ENCODE data around the gene DAZL. TPM values are rescaled to one million over a fixed set of nuclear protein-coding genes. Genes with fewer than 3 reads are reported as not detected.

The DAZL gene
- total RNA-seq, 1 donor from 2014 or later: not detected

- H3K9me3 ChIP-seq (ENCODE audit: control insufficient read depth in 3 of 3, low read length in 3 of 3): peaks cover 0 to under 1% (median 0%) of the 10 kb centered on the region in 3 donors
- no peaks in the 10 kb centered on the region for H3K27me3 ChIP-seq (ENCODE audit: control insufficient read depth in 3 of 3, insufficient read depth in 3 of 3, low read length in 3 of 3)
- H3K9ac ChIP-seq (ENCODE audit: low read depth in 1 of 3, low read length in 3 of 3): no peak overlapping the region
- H3K4me3 ChIP-seq (ENCODE audit: low read length in 3 of 3): no peak overlapping the region
- no peaks in the 10 kb centered on the region for H3K4me1 ChIP-seq (ENCODE audit: control insufficient read depth in 3 of 3, insufficient read depth in 3 of 3, low read length in 3 of 3)
- no peak overlapping the region for H3K27ac ChIP-seq (ENCODE audit: low read depth, low read length)
- no peaks in the 10 kb centered on the region for H3K36me3 ChIP-seq (ENCODE audit: control insufficient read depth in 3 of 3, insufficient read depth in 3 of 3, low read length in 3 of 3)
These were observed 36.7 kb downstream of the DAZL start for GRCh38 chr3:16568532-16568931.

- Histone ChIP-seq H3K4me3 (ENCODE audit: low read length in 3 of 3) (no peak overlapping the region), H3K9me3 (ENCODE audit: control insufficient read depth in 3 of 3, low read length in 3 of 3) (peaks cover 0 to 4% (median 0%) of the 10 kb centered on the region in 3 donors), H3K27me3 (ENCODE audit: control insufficient read depth in 3 of 3, insufficient read depth in 3 of 3, low read length in 3 of 3) (no peaks in the 10 kb centered on the region), H3K27ac (ENCODE audit: low read depth, low read length) (no peak overlapping the region), H3K4me1 (ENCODE audit: control insufficient read depth in 3 of 3, insufficient read depth in 3 of 3, low read length in 3 of 3) (no peaks in the 10 kb centered on the region), H3K9ac (ENCODE audit: low read depth in 1 of 3, low read length in 3 of 3) (no peak overlapping the region), H3K36me3 (ENCODE audit: control insufficient read depth in 3 of 3, insufficient read depth in 3 of 3, low read length in 3 of 3) (no peaks in the 10 kb centered on the region)
These were observed 37.1 kb downstream of the DAZL start for GRCh38 chr3:16568115-16568514.

- Histone ChIP-seq H3K27me3 (ENCODE audit: control insufficient read depth in 3 of 3, insufficient read depth in 3 of 3, low read length in 3 of 3) (no peaks in the 10 kb centered on the region), H3K4me1 (ENCODE audit: control insufficient read depth in 3 of 3, insufficient read depth in 3 of 3, low read length in 3 of 3) (no peaks in the 10 kb centered on the region), H3K27ac (ENCODE audit: low read depth, low read length) (no peak overlapping the region), H3K36me3 (ENCODE audit: control insufficient read depth in 3 of 3, insufficient read depth in 3 of 3, low read length in 3 of 3) (no peaks in the 10 kb centered on the region), H3K9me3 (ENCODE audit: control insufficient read depth in 3 of 3, low read length in 3 of 3) (peaks cover 0 to 4% (median 0%) of the 10 kb centered on the region in 3 donors), H3K4me3 (ENCODE audit: low read length in 3 of 3) (no peak overlapping the region), H3K9ac (ENCODE audit: low read depth in 1 of 3, low read length in 3 of 3) (no peak overlapping the region)
These were observed 45.4 kb downstream of the DAZL start for GRCh38 chr3:16559653-16560365.

GRCh38 chr3:16554126-16554525 is 51.1 kb downstream of the DAZL start:
- Histone ChIP-seq H3K9ac (ENCODE audit: low read depth in 1 of 3, low read length in 3 of 3) (no peak overlapping the region), H3K4me3 (ENCODE audit: low read length in 3 of 3) (no peak overlapping the region), H3K9me3 (ENCODE audit: control insufficient read depth in 3 of 3, low read length in 3 of 3) (peaks cover 0 to 4% (median 0%) of the 10 kb centered on the region in 3 donors), H3K36me3 (ENCODE audit: control insufficient read depth in 3 of 3, insufficient read depth in 3 of 3, low read length in 3 of 3) (no peaks in the 10 kb centered on the region), H3K27ac (ENCODE audit: low read depth, low read length) (no peak overlapping the region), H3K27me3 (ENCODE audit: control insufficient read depth in 3 of 3, insufficient read depth in 3 of 3, low read length in 3 of 3) (no peaks in the 10 kb centered on the region), H3K4me1 (ENCODE audit: control insufficient read depth in 3 of 3, insufficient read depth in 3 of 3, low read length in 3 of 3) (peaks cover 0 to 6% (median 2%) of the 10 kb centered on the region in 3 donors)

- H3K9ac ChIP-seq (ENCODE audit: low read depth in 1 of 3, low read length in 3 of 3): no peak overlapping the region
- H3K36me3 ChIP-seq (ENCODE audit: control insufficient read depth in 3 of 3, insufficient read depth in 3 of 3, low read length in 3 of 3): no peaks in the 10 kb centered on the region
- H3K9me3 ChIP-seq (ENCODE audit: control insufficient read depth in 3 of 3, low read length in 3 of 3): peaks cover 0 to 4% (median 0%) of the 10 kb centered on the region in 3 donors
- H3K27ac ChIP-seq (ENCODE audit: low read depth, low read length): no peak overlapping the region
- peaks cover 0 to 6% (median 2%) of the 10 kb centered on the region in 3 donors for H3K4me1 ChIP-seq (ENCODE audit: control insufficient read depth in 3 of 3, insufficient read depth in 3 of 3, low read length in 3 of 3)
- no peaks in the 10 kb centered on the region for H3K27me3 ChIP-seq (ENCODE audit: control insufficient read depth in 3 of 3, insufficient read depth in 3 of 3, low read length in 3 of 3)
- no peak overlapping the region for H3K4me3 ChIP-seq (ENCODE audit: low read length in 3 of 3)
These were observed 52.5 kb downstream of the DAZL start for GRCh38 chr3:16552757-16553156.

- Histone ChIP-seq H3K4me3 (ENCODE audit: low read length in 3 of 3) (no peak overlapping the region), H3K4me1 (ENCODE audit: control insufficient read depth in 3 of 3, insufficient read depth in 3 of 3, low read length in 3 of 3) (peaks cover 0 to 6% (median 2%) of the 10 kb centered on the region in 3 donors), H3K27me3 (ENCODE audit: control insufficient read depth in 3 of 3, insufficient read depth in 3 of 3, low read length in 3 of 3) (no peaks in the 10 kb centered on the region), H3K36me3 (ENCODE audit: control insufficient read depth in 3 of 3, insufficient read depth in 3 of 3, low read length in 3 of 3) (no peaks in the 10 kb centered on the region), H3K9ac (ENCODE audit: low read depth in 1 of 3, low read length in 3 of 3) (no peak overlapping the region), H3K9me3 (ENCODE audit: control insufficient read depth in 3 of 3, low read length in 3 of 3) (peaks cover 0 to 4% (median 0%) of the 10 kb centered on the region in 3 donors), H3K27ac (ENCODE audit: low read depth, low read length) (no peak overlapping the region)
These were observed 53.8 kb downstream of the DAZL start for GRCh38 chr3:16551342-16551976.

GRCh38 chr3:16550676-16551341 is 54.4 kb downstream of the DAZL start:
- Histone ChIP-seq H3K4me1 (ENCODE audit: control insufficient read depth in 3 of 3, insufficient read depth in 3 of 3, low read length in 3 of 3) (peaks cover 0 to 6% (median 2%) of the 10 kb centered on the region in 3 donors), H3K27ac (ENCODE audit: low read depth, low read length) (no peak overlapping the region), H3K4me3 (ENCODE audit: low read length in 3 of 3) (no peak overlapping the region), H3K27me3 (ENCODE audit: control insufficient read depth in 3 of 3, insufficient read depth in 3 of 3, low read length in 3 of 3) (no peaks in the 10 kb centered on the region), H3K9ac (ENCODE audit: low read depth in 1 of 3, low read length in 3 of 3) (no peak overlapping the region), H3K9me3 (ENCODE audit: control insufficient read depth in 3 of 3, low read length in 3 of 3) (peaks cover 0 to 4% (median 0%) of the 10 kb centered on the region in 3 donors), H3K36me3 (ENCODE audit: control insufficient read depth in 3 of 3, insufficient read depth in 3 of 3, low read length in 3 of 3) (no peaks in the 10 kb centered on the region)

- H3K9ac ChIP-seq (ENCODE audit: low read depth in 1 of 3, low read length in 3 of 3): no peak overlapping the region
- no peak overlapping the region for H3K27ac ChIP-seq (ENCODE audit: low read depth, low read length)
- H3K27me3 ChIP-seq (ENCODE audit: control insufficient read depth in 3 of 3, insufficient read depth in 3 of 3, low read length in 3 of 3): no peaks in the 10 kb centered on the region
- H3K4me1 ChIP-seq (ENCODE audit: control insufficient read depth in 3 of 3, insufficient read depth in 3 of 3, low read length in 3 of 3): peaks cover 0 to 6% (median 2%) of the 10 kb centered on the region in 3 donors
- H3K9me3 ChIP-seq (ENCODE audit: control insufficient read depth in 3 of 3, low read length in 3 of 3): peaks cover 0 to 4% (median 0%) of the 10 kb centered on the region in 3 donors
- H3K36me3 ChIP-seq (ENCODE audit: control insufficient read depth in 3 of 3, insufficient read depth in 3 of 3, low read length in 3 of 3): no peaks in the 10 kb centered on the region
- no peak overlapping the region for H3K4me3 ChIP-seq (ENCODE audit: low read length in 3 of 3)
These were observed 54.9 kb downstream of the DAZL start for GRCh38 chr3:16550305-16550675.

GRCh38 chr3:16548721-16549120 is 56.5 kb downstream of the DAZL start:
- Histone ChIP-seq H3K9me3 (ENCODE audit: control insufficient read depth in 3 of 3, low read length in 3 of 3) (no peaks in the 10 kb centered on the region), H3K9ac (ENCODE audit: low read depth in 1 of 3, low read length in 3 of 3) (no peak overlapping the region), H3K36me3 (ENCODE audit: control insufficient read depth in 3 of 3, insufficient read depth in 3 of 3, low read length in 3 of 3) (no peaks in the 10 kb centered on the region), H3K4me1 (ENCODE audit: control insufficient read depth in 3 of 3, insufficient read depth in 3 of 3, low read length in 3 of 3) (peaks cover 2 to 8% (median 8%) of the 10 kb centered on the region in 3 donors), H3K27ac (ENCODE audit: low read depth, low read length) (no peak overlapping the region), H3K27me3 (ENCODE audit: control insufficient read depth in 3 of 3, insufficient read depth in 3 of 3, low read length in 3 of 3) (no peaks in the 10 kb centered on the region), H3K4me3 (ENCODE audit: low read length in 3 of 3) (no peak overlapping the region)
